Activated CD4-positive, alpha-beta T cell treated with anti-CD3 and anti-CD28 coated beads, Interleukin-2, amount 10 ng/mL, durations not matched to agents 7 days and 5 days (primary cell): ENCODE results near the gene PHETA1. TPM values are rescaled to one million over a fixed set of nuclear protein-coding genes. Genes with fewer than 3 reads are reported as not detected.

Source experiments
- CTCF ChIA-PET: fragments of 350-600 bp; sonication (Branson Sonifier 250); formaldehyde crosslinking; loops from one replicate; lab custom pipeline; 2021; ENCODE audit warnings: antibody characterized with exemption; lab: Charles Lee
- POLR2A ChIA-PET: fragments of 350-600 bp; sonication (Branson Sonifier 250); formaldehyde crosslinking; loops from one replicate; lab custom pipeline; 2021; ENCODE audit warnings: antibody characterized with exemption; lab: Charles Lee
- DNase-seq: peaks from one replicate; pipeline ENCODE4 v3.0.0-alpha.2; 2020
- H3K27ac Mint-ChIP-seq: one replicate; pipeline ENCODE4 v1.8.0; 2021; ENCODE audit warnings: mild to moderate bottlenecking, moderate library complexity, mixed read lengths
- H3K27me3 Mint-ChIP-seq: one replicate; pipeline ENCODE4 v1.8.0; 2021; ENCODE audit warnings: mixed read lengths
- H3K36me3 Mint-ChIP-seq: one replicate; pipeline ENCODE4 v1.8.0; 2021; ENCODE audit warnings: low read depth, mixed read lengths
- H3K4me1 Mint-ChIP-seq: one replicate; pipeline ENCODE4 v1.8.0; 2021; ENCODE audit warnings: mixed read lengths
- H3K4me3 Mint-ChIP-seq: one replicate; pipeline ENCODE4 v1.8.0; 2021; ENCODE audit warnings: mild to moderate bottlenecking, moderate library complexity, mixed read lengths
- H3K9me3 Mint-ChIP-seq: one replicate; pipeline ENCODE4 v1.8.0; 2021; ENCODE audit warnings: mixed read lengths
- total RNA-seq, 2 experiments: library from RNA; stranded (reverse); gene quantifications; one replicate each; pipeline ENCODE4 v1.2.3, GENCODE V29; 2021

PHETA1 gene
- total RNA-seq, 2 experiments from 2014 or later, result 0.69 to 0.97 TPM

DNA sequence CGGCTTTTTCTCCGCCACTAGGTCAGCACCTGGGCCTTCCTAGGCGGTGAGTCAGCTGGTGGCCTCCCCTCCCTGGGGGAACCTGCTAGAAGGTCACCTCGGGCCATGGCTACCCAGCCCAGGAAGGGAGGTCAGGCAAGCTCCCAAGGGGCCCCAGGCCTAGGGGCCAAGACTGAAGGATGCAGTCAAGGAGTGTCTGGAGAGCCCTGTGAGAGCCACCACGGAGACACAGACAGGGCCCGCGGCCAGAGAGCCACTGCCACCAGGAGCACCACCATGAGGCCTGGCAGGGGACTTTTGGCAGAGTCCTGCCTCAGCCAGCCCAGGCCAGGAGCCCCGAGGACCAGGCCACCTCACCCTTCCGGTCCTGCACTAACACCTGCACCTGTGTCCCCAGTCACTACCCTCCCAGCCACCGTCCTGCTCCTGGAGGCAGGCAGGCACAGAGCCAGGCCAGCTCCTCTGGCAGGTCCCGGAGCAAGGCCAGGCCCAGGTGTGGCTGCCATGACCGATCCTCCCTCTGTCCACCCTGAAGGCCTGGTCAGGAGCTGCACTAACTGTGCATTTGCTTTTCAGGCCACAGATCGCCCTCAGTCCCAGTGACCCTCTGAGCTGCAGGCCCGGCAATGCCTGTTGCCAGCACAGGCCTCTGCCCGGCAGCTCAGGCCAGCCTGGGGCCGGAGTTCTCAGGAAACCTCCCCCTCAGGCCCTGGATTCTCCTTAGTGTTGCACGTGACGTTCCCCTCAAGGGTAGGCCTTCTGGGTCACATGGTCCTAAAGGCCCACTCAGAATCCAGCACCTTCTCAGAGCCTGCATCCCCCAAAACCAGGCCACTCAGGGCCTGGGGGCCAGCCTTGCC, 6.9 kb downstream of the PHETA1 start:
- ChIA-PET CTCF (interaction anchor here (1.4 kb wide), 1 partner anchor 8 kb away, joined by 4 read pairs; the partner anchor contains the start of gene PHETA1), POLR2A (interaction anchor here (0.6 kb wide), 1 partner anchor 8 kb away, joined by 5 read pairs; no protein-coding TSS in a partner anchor)
- peaks cover 15% of the 10 kb centered on the region for H3K27me3 Mint-ChIP-seq
- no peak overlapping the region for H3K27ac Mint-ChIP-seq
- H3K36me3 Mint-ChIP-seq, result no peaks in the 10 kb centered on the region
- H3K9me3 Mint-ChIP-seq, result no peaks in the 10 kb centered on the region
- DNase-seq, result no peak
- peaks cover 11% of the 10 kb centered on the region for H3K4me1 Mint-ChIP-seq
- H3K4me3 Mint-ChIP-seq, result no peak overlapping the region

DNA sequence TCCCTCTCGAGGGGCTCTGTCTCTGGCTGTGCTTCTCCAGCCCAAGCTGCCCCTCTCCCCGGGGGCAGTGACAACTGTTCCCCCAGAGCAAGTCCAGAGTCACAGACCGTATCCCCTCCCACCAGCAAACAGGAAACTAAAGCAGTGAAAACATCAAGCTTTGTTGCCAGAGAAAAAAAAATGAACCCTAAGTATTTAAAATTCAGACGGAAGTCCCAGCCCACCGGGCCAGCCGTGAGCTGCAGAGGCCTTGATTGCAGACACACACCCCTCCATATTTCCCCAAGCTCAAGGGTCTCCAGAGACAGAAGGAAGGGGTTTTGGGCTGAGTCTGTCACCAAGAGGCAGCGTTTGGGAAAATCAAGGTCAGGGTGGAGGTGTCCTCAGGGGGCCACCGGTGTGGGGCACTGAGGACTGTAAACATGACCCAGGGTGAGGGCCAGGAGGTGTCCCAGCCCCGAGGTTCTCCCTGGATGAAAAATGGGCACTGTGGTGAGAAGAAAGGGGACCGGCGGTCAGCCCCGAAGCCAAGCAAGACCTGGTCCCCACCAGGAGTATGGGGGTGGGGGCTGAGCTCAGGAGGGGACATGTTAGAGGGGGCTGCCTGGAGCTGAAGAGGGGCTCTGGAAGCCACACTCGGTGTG, 7.7 kb downstream of the PHETA1 start:
- ChIA-PET CTCF (interaction anchor here (0.6 to 1.4 kb wide), 2 partner anchors 8 to 112 kb away, joined by 3 to 4 read pairs; partner anchors contain the start of gene PHETA1), POLR2A (interaction anchor here (0.6 kb wide), 1 partner anchor 8 kb away, joined by 5 read pairs; no protein-coding TSS in a partner anchor)
- H3K4me1 Mint-ChIP-seq, result peaks cover 11% of the 10 kb centered on the region
- H3K27me3 Mint-ChIP-seq, result peaks cover 14% of the 10 kb centered on the region
- H3K9me3 Mint-ChIP-seq, result no peaks in the 10 kb centered on the region
- H3K4me3 Mint-ChIP-seq, result no peak overlapping the region
- H3K27ac Mint-ChIP-seq, result no peak overlapping the region
- H3K36me3 Mint-ChIP-seq, result no peaks in the 10 kb centered on the region
- DNase-seq, result no peak

DNA sequence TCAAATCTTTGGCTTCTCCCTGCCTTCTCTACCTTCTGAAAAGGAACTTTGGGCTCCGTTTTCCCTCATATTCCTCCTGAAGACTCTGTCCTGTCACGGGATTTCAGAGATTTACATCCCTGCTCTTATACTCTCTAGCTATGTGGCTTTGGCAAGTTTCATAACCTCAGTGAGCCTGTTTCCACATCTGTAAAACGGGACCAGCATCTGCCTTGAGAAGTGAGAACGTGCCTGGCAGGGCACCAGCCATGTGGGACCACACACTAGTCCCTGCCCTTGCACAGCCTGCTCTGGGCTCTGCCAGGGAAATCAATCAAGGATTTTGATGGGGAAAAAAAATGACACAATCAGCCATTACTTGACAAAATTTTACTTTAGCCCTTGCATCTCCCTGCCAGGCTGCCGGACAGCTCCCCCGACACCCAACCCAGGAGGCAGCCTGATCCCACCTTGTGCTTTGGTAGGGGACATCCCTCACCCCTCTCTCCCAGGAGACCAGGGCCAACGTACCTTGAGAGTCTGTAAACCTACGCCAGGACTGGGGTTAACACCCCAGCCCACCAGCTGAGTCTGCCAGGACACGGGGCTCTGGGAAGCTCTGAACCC, 8.5 kb downstream of the PHETA1 start:
- no peak for DNase-seq
- no peaks in the 10 kb centered on the region for H3K9me3 Mint-ChIP-seq
- H3K27ac Mint-ChIP-seq, result no peak overlapping the region
- H3K36me3 Mint-ChIP-seq, result no peaks in the 10 kb centered on the region
- H3K27me3 Mint-ChIP-seq, result peaks cover 14% of the 10 kb centered on the region
- ChIA-PET CTCF (interaction anchor here (0.6 to 1.4 kb wide), 6 partner anchors 9 to 113 kb away, joined by 3 to 4 read pairs (median 3); partner anchors contain the start of gene PHETA1), POLR2A (no interaction called here)
- H3K4me1 Mint-ChIP-seq, result peaks cover 11% of the 10 kb centered on the region
- no peak overlapping the region for H3K4me3 Mint-ChIP-seq

DNA sequence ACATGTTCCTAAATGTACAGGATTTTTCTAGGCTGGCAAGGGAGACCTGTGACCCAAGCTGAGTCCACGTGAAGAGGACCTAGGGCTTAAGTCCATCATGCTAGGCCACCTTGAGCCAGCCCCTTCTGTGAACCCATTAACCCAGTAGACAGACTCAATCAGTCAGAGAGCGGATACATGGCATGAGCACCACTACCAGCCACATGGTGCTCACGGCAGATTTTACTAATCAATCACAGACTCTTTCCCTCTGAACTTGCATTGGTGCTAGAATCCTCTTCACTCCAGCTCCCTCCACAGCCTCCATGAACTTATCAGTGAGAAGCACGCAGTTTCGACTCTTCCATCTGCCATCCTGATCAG, 9.0 kb downstream of the PHETA1 start:
- H3K4me1 Mint-ChIP-seq, result peaks cover 11% of the 10 kb centered on the region
- ChIA-PET POLR2A (no interaction called here), CTCF (interaction anchor here (1.1 to 1.3 kb wide), 3 partner anchors 17 to 92 kb away, joined by 3 to 4 read pairs (median 3); no protein-coding TSS in a partner anchor)
- H3K36me3 Mint-ChIP-seq, result no peaks in the 10 kb centered on the region
- DNase-seq, result no peak
- no peak overlapping the region for H3K27ac Mint-ChIP-seq
- no peaks in the 10 kb centered on the region for H3K9me3 Mint-ChIP-seq
- peaks cover 14% of the 10 kb centered on the region for H3K27me3 Mint-ChIP-seq
- no peak overlapping the region for H3K4me3 Mint-ChIP-seq

DNA sequence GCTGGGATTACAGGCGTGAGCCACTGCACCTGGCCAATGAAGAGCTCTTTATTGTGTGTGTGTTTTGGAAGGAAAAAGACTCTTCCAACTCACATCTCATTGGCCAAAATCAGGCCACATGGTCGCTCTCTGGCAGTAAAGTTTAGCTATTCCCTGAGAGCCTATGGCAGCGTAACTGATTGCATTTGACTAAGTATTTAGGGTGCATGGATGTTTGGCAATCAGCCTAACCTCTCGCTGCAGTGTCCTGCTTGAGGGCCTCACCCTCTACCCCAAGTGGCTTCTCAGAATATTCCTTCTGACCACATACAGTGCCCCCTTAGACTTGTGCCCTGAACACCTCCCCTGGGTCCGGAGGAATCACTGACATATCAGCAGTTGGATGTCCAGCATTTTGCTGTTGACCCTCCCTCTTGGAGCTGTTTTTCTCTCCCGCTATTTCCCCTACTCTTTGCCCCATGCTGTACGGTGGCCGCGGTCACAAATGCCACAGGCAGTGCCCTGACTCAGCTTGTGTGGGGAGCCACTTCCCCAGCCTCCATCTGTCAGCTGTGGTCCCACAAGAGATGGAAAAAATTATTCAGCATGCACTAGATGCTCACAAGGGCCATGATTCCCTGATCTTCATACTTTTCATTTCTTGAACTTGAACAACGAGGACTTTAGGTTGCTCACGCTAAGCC, 9.5 kb downstream of the PHETA1 start:
- DNase-seq, result peak; percentile 22
- Mint-ChIP-seq H3K27ac (no peak overlapping the region), H3K27me3 (peaks cover 14% of the 10 kb centered on the region), H3K9me3 (no peaks in the 10 kb centered on the region), H3K4me1 (peaks cover 11% of the 10 kb centered on the region), H3K4me3 (no peak overlapping the region), H3K36me3 (no peaks in the 10 kb centered on the region)
- ChIA-PET CTCF (interaction anchor here (1.1 to 1.3 kb wide), 3 partner anchors 16 to 92 kb away, joined by 3 to 4 read pairs (median 3); no protein-coding TSS in a partner anchor), POLR2A (no interaction called here)

DNA sequence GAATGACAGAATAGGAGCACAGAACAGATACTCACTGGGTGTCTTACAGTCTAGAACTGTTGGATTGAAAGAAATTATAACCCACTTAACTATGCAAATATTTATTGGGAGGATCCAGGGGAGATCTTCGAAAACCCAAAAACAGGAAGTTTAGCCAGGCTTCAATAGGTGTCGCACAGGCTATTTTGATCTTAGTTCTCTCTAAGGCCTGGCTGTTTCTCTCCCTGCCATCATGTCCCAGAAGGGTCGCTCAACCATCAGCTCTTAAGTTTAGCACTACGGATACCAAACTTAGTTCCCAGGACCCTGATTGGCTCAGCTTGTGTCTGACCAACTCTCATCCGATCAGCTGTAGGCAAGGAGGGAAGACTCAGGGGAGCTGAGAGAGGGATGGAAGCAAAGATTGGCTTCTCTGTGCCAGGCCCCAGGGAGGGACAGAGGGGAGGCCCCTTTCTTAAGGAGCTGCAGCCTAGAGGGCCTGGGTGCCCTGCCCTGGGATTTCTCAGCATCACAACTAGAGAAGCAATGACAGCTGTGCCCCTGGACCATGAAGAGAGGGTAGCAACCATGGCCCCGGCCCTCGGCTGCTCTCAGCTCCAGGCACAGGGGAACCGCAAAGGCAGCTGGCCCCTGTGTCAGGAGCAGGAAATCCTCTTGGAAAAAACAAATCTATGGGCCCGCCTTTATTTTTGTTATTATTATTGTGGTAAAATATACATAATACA, 13.5 kb downstream of the PHETA1 start:
- Mint-ChIP-seq H3K36me3 (no peaks in the 10 kb centered on the region), H3K27ac (no peak overlapping the region), H3K27me3 (peaks cover 14% of the 10 kb centered on the region), H3K4me3 (no peak overlapping the region), H3K4me1 (peaks cover 11% of the 10 kb centered on the region), H3K9me3 (no peaks in the 10 kb centered on the region)
- ChIA-PET CTCF (no interaction called here), POLR2A (interaction anchor here (0.7 kb wide), 1 partner anchor 20 kb away, joined by 3 read pairs; no protein-coding TSS in a partner anchor)
- DNase-seq, result no peak

DNA sequence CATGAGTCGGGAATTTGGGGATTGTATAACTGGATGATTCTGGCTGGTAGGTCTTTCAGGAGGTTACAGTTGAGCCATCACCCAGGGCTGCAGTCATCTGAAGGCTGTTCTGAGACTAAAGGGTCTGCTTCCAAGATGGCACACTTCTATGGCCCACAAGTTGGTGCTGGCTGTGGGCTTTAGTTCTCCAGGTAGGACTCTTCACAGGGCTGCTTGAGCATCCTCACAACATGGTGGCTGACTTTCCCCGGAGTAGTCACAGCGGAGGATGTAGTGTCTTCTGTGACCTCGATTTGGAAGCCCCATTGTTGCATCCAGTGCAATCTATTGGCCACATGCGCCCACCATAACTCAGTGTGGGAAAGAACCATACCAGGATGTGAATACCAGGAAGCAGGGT, 14.4 kb downstream of the PHETA1 start:
- DNase-seq, result no peak
- POLR2A ChIA-PET, result no interaction called here
- Mint-ChIP-seq H3K27ac (no peak overlapping the region), H3K4me1 (peaks cover 3% of the 10 kb centered on the region), H3K4me3 (no peak overlapping the region), H3K36me3 (no peaks in the 10 kb centered on the region), H3K9me3 (no peaks in the 10 kb centered on the region), H3K27me3 (peaks cover 8% of the 10 kb centered on the region)
- CTCF ChIA-PET, result interaction anchor here (1.0 kb wide), 1 partner anchor 11 kb away, joined by 4 read pairs; no protein-coding TSS in a partner anchor

DNA sequence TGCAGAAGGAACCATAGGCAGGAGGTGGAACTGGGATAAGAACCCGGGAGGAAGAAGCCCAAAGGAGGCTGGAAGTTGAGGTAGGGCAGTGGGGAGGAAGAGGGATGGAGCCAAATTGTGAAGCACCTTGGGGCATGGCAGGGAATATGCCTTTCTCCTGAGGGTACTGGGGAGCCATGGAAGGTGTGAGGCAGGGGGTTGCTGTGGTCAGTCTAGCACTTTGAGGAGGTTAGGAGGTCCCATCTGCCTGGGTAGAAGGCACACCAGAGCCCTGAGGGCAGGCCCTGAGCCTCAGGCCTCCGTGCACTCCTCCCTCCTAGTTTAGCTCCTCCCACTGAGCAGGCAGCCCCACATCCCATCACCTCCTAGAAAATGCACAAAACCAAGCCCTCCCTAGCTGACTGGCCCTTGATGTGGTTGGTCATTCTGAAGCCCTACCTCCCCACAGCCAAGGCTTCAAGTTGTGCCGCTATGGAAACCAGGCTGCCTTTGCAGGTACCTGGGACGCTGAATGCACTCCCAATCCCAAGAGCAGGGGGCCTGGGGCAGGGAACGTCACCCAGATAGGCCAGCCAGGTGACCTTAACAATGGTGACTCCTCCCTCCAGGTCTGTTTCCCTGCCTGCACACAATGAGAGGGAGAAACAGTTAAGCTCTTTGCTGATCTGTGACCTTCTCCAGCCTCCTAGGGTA, 15.1 kb downstream of the PHETA1 start:
- peaks cover 2% of the 10 kb centered on the region for H3K9me3 Mint-ChIP-seq
- no peak for DNase-seq
- no peak overlapping the region for H3K4me3 Mint-ChIP-seq
- H3K27me3 Mint-ChIP-seq, result peaks cover 6% of the 10 kb centered on the region
- H3K36me3 Mint-ChIP-seq, result no peaks in the 10 kb centered on the region
- ChIA-PET POLR2A (no interaction called here), CTCF (interaction anchor here (1.0 kb wide), 1 partner anchor 10 kb away, joined by 4 read pairs; no protein-coding TSS in a partner anchor)
- no peak overlapping the region for H3K27ac Mint-ChIP-seq
- no peaks in the 10 kb centered on the region for H3K4me1 Mint-ChIP-seq

DNA sequence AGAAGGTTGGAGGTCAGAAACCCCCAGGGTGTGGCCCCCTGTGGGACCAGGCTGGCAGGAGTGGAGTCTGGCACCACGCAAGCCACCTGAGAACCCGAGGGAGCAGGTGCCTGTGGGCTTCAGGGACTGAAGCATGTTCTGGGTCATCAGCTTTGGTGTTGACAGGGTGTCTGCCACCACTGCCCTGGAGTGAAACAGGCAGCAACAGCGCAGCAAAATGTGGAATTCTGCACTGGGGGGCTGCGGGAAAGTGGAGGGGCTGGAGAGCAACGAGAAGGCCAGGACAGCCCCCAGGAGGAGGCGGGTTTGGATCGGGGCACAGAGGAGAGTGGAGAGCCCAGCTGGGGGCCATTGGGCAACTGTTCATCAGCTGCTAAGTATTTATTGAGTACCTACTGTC, 15.9 kb downstream of the PHETA1 start:
- H3K9me3 Mint-ChIP-seq, result peaks cover 7% of the 10 kb centered on the region
- H3K4me3 Mint-ChIP-seq, result no peak overlapping the region
- H3K27me3 Mint-ChIP-seq, result peaks cover 2% of the 10 kb centered on the region
- no peak for DNase-seq
- ChIA-PET POLR2A (no interaction called here), CTCF (no interaction called here)
- no peak overlapping the region for H3K27ac Mint-ChIP-seq
- no peaks in the 10 kb centered on the region for H3K36me3 Mint-ChIP-seq
- H3K4me1 Mint-ChIP-seq, result no peaks in the 10 kb centered on the region

DNA sequence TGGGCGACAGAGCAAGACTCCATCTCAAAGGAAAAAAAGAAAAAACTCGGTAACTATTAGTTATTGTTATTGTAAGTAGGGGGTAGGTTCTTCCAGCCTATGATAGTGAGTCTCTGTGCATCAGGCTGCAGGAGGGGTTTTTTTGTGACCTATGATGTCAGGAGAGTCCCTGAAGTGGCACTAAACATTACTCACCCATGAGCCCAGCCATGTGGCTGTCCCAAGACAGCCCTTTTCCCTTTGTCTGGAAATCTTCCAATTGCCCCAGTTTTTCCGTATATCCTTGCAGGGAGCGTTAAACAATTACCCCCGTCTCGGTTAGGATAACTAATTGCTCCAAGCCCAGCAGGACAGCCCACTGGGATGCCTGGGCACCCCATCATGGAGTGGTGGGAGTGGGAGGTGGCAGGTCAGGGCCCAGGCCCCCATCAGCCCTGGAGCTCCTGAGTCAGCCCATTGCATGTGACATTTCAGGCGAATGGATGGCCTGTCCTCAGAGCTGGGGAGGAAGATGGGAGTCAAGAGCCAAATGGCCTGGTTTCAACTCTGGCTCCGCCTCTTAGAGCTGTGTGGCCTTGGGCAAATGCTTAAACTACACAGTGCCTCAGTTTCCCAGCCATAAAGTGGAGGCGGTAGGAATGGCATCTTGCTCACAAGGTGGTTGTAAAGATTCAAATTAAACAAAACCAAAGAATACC, 16.4 kb downstream of the PHETA1 start:
- H3K36me3 Mint-ChIP-seq, result no peaks in the 10 kb centered on the region
- H3K27me3 Mint-ChIP-seq, result no peaks in the 10 kb centered on the region
- DNase-seq, result no peak
- H3K4me3 Mint-ChIP-seq, result no peak overlapping the region
- H3K9me3 Mint-ChIP-seq, result peaks cover 7% of the 10 kb centered on the region
- ChIA-PET CTCF (interaction anchor here (0.7 kb wide), 1 partner anchor 824 kb away, joined by 6 read pairs; no protein-coding TSS in a partner anchor), POLR2A (no interaction called here)
- no peak overlapping the region for H3K27ac Mint-ChIP-seq
- H3K4me1 Mint-ChIP-seq, result no peaks in the 10 kb centered on the region

DNA sequence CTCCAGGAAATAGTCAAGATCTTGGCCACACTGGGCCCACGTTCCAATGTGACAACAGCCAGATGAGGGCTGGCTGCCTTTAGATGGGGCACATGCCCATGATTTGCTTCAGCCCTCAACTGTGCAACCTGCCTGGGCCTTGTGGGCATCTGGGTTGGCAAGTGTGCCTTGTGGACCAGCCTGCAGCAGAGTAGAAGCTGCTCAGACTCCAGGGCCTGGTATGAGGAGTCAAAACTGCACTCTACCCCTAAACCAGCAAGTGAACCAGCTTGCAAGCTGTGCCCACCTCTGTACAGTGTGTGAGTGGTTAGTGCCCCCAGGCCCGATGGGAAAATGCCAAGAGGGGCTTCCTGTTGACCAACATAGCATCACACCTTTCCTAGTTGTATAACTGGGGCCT, 17.9 kb downstream of the PHETA1 start:
- ChIA-PET POLR2A (no interaction called here), CTCF (no interaction called here)
- Mint-ChIP-seq H3K4me1 (no peaks in the 10 kb centered on the region), H3K9me3 (peaks cover 10% of the 10 kb centered on the region), H3K36me3 (no peaks in the 10 kb centered on the region), H3K27ac (no peak overlapping the region), H3K4me3 (no peak overlapping the region), H3K27me3 (no peaks in the 10 kb centered on the region)
- no peak for DNase-seq
